Tibial nerve (tissue), 4 donors: Measurements from ENCODE around the gene METTL5.

Experiments used
- EP300 ChIP-seq, 2 donors: sonication (generic); formaldehyde crosslinking; IDR thresholded peaks; one replicate each; pipeline ENCODE4 v1.6.1; 2017; ENCODE audit warnings: antibody characterized with exemption in 2 of 2, mild to moderate bottlenecking in 1 of 2
- TF ChIP-seq, protein P1 (sequence below), 5 experiments: fragments of 200-600 bp in 3 of 5; fragments of 450-650 bp in 2 of 5; sonication (generic) in 3 of 5; IDR thresholded peaks; one replicate each; pipeline ENCODE4 v1.5.1; 2016 to 2019; ENCODE audit warnings: antibody characterized with exemption in 5 of 5, mild to moderate bottlenecking in 3 of 5, moderate library complexity in 2 of 5

DNA sequence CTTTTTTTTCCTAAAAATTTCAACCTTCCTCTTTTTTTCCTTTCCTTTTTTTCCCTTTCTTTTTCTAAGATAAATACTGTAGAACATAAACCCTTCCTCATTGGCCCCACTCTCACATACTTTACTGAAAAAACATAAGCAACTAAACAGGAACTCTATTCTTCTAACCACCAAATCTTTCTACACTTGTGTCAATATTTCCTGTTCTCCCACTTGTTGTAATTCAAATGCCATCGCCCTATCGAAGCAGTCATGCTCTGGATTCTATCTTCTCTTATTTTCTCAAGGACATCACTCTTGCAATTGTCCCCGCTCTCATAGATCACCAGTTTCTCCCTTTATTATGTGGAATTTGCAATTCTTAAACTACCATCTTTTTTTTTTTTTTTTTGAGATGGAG, 46.3 kb downstream of the METTL5 start:
- TF ChIP-seq, protein P1, sequence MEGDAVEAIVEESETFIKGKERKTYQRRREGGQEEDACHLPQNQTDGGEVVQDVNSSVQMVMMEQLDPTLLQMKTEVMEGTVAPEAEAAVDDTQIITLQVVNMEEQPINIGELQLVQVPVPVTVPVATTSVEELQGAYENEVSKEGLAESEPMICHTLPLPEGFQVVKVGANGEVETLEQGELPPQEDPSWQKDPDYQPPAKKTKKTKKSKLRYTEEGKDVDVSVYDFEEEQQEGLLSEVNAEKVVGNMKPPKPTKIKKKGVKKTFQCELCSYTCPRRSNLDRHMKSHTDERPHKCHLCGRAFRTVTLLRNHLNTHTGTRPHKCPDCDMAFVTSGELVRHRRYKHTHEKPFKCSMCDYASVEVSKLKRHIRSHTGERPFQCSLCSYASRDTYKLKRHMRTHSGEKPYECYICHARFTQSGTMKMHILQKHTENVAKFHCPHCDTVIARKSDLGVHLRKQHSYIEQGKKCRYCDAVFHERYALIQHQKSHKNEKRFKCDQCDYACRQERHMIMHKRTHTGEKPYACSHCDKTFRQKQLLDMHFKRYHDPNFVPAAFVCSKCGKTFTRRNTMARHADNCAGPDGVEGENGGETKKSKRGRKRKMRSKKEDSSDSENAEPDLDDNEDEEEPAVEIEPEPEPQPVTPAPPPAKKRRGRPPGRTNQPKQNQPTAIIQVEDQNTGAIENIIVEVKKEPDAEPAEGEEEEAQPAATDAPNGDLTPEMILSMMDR (IDR thresholded peaks at IDR 0.05) = no peak
- no peak for TF ChIP-seq EP300 (IDR thresholded peaks at IDR 0.05)
